A549 (cell line): ENCODE measurements around the gene DLX4.

Source experiments
- CTCF ChIP-seq: fragments of >200 bp; sonication (Bioruptor Twin); formaldehyde crosslinking; IDR thresholded peaks from 3 replicates; pipeline ENCODE4 v1.5.1; 2016
- ESRRA ChIP-seq: fragments of 150-350 bp; IDR thresholded peaks from 2 replicates; pipeline ENCODE4 v1.6.1; 2014; ENCODE audit warnings: mild to moderate bottlenecking, low read length, borderline replicate concordance
- RFX5 ChIP-seq: fragments of 450-650 bp; IDR thresholded peaks from 2 replicates; pipeline ENCODE4 v1.7.1; 2014; ENCODE audit warnings: antibody characterized with exemption, mild to moderate bottlenecking, moderate library complexity
- TF ChIP-seq, protein P1 (sequence below): IDR thresholded peaks from 2 replicates; pipeline ENCODE4 v1.6.1; 2012; ENCODE audit warnings: low read depth, borderline replicate concordance

DNA sequence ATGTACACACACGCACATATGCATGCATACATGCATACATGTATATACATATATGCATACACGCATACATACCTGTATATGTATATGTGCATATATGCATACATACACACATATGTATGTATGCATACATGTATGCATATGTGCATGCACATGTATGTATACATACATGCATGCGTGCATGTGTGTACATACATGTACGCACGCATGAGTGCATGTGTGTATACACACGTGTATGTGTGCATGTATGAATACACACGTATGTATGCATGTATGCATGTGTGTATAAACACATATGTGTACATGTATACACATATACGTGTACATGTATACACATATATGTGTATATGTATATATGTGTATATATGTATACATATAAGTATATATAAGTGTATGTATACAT is 54.5 kb downstream of the DLX4 start:
- TF ChIP-seq CTCF (no peak), RFX5 (no peak), ESRRA (no peak)
- TF ChIP-seq, protein P1, sequence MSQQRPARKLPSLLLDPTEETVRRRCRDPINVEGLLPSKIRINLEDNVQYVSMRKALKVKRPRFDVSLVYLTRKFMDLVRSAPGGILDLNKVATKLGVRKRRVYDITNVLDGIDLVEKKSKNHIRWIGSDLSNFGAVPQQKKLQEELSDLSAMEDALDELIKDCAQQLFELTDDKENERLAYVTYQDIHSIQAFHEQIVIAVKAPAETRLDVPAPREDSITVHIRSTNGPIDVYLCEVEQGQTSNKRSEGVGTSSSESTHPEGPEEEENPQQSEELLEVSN, result no peak
